Naive B cell (primary cell): Measurements from ENCODE around the gene NR4A1. TPM values are rescaled to one million over a fixed set of nuclear protein-coding genes. Genes with fewer than 3 reads are reported as not detected.

Experiments
- ATAC-seq, 2 donors: fragments of 150-1000 bp; cut with Tn5 transposase; 2 replicates each; pipeline ENCODE4 v1.10.0; 2021; ENCODE audit warnings: low read depth in 2 of 2, mild to moderate bottlenecking in 2 of 2, moderate library complexity in 2 of 2
- DNase-seq: peaks from one replicate; pipeline ENCODE4 v3.0.0; 2022
- H3K27ac Mint-ChIP-seq, 6 donors: one replicate each; pipeline ENCODE4 v1.8.0; 2020 to 2022; ENCODE audit warnings: mild to moderate bottlenecking in 6 of 6, mixed read lengths in 6 of 6, moderate library complexity in 5 of 6, inconsistent platforms in 2 of 6
- H3K27me3 Mint-ChIP-seq, 3 donors: one replicate each; pipeline ENCODE4 v1.8.0; 2021 to 2022; ENCODE audit warnings: mixed read lengths in 3 of 3, mild to moderate bottlenecking in 1 of 3
- H3K36me3 Mint-ChIP-seq, 2 donors: one replicate each; pipeline ENCODE4 v1.8.0; 2020 to 2022; ENCODE audit warnings: mixed read lengths in 2 of 2, inconsistent platforms in 1 of 2, mild to moderate bottlenecking in 1 of 2
- H3K4me1 Mint-ChIP-seq, 3 donors: one replicate each; pipeline ENCODE4 v1.8.0; 2020 to 2022; ENCODE audit warnings: mixed read lengths in 3 of 3, inconsistent platforms in 1 of 3, mild to moderate bottlenecking in 1 of 3, moderate library complexity in 1 of 3
- H3K4me3 Mint-ChIP-seq, 8 donors: one replicate each; pipeline ENCODE4 v1.8.0; 2020 to 2022; ENCODE audit warnings: mild to moderate bottlenecking in 8 of 8, mixed read lengths in 8 of 8, moderate library complexity in 8 of 8, inconsistent platforms in 2 of 8
- H3K9me3 Mint-ChIP-seq, 7 donors: one replicate each; pipeline ENCODE4 v1.8.0; 2020 to 2022; ENCODE audit warnings: mixed read lengths in 7 of 7, mild to moderate bottlenecking in 5 of 7, inconsistent platforms in 2 of 7, moderate library complexity in 1 of 7
- polyA plus RNA-seq, 6 donors: library from polyadenylated mRNA; unstranded; fragments of 300-500 nt; fragmentation: Illumina TruSeq; gene quantifications; one replicate each; pipeline ENCODE4 v1.2.3, GENCODE V29; 2021; ENCODE audit warnings: low read depth in 6 of 6

The NR4A1 gene
- polyA plus RNA-seq, 6 donors from 2014 or later, result 6.7 to 24.9 (median 12.6) TPM

- peaks cover 0 to 7% of the 10 kb centered on the region in 2 donors for H3K36me3 Mint-ChIP-seq
- DNase-seq (peak; percentile 37), ATAC-seq (no peak)
- H3K4me3 Mint-ChIP-seq, result peak overlapping the region in 4 of 8 donors; percentile 19 to 97 (median 36)
- H3K27ac Mint-ChIP-seq, result peak overlapping the region; percentile 23 to 99 (median 87)
- peaks cover 25 to 35% (median 32%) of the 10 kb centered on the region in 3 donors for H3K4me1 Mint-ChIP-seq
- H3K27me3 Mint-ChIP-seq, result no peaks in the 10 kb centered on the region
- no peaks in the 10 kb centered on the region for H3K9me3 Mint-ChIP-seq
Observed at GRCh38 chr12:52010692-52011601, 40.3 kb upstream of the NR4A1 start.

DNA sequence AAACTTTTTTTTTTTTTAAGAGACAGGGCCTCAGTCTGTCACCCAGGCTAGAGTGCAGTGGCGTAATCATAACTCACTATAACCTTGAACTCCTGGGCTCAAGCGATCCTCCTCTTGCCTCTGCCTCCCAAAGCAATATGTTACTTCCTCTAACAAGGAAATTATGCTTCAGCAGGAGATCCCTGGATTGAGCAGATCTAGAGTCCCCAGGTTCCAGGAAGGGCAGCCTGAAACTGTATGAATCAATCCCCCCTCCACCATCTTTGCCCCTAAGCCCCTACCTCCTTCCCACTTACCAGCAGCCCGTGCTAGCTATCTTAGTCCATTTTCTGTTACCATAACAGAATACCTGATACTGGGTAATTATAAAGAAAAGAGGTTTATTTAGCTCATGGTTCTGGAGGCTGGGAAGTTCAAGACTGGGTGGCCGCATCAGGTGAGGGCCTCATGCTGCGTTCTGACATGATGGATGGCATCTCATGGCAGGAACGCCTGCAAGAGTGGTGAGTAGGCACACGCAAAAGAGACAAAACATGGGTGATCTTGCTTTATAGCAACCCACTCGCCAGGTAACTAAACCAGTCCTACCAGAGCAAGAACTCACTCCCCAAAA is 39.5 kb upstream of the NR4A1 start:
- H3K27ac Mint-ChIP-seq, result peak overlapping the region; percentile 86 to 99 (median 90)
- DNase-seq (no peak), ATAC-seq (no peak)
- peaks cover 0 to 7% of the 10 kb centered on the region in 2 donors for H3K36me3 Mint-ChIP-seq
- no peaks in the 10 kb centered on the region for H3K27me3 Mint-ChIP-seq
- peaks cover 26 to 36% (median 33%) of the 10 kb centered on the region in 3 donors for H3K4me1 Mint-ChIP-seq
- no peaks in the 10 kb centered on the region for H3K9me3 Mint-ChIP-seq
- H3K4me3 Mint-ChIP-seq, result peak overlapping the region in 2 of 8 donors; percentile 41 to 97

DNA sequence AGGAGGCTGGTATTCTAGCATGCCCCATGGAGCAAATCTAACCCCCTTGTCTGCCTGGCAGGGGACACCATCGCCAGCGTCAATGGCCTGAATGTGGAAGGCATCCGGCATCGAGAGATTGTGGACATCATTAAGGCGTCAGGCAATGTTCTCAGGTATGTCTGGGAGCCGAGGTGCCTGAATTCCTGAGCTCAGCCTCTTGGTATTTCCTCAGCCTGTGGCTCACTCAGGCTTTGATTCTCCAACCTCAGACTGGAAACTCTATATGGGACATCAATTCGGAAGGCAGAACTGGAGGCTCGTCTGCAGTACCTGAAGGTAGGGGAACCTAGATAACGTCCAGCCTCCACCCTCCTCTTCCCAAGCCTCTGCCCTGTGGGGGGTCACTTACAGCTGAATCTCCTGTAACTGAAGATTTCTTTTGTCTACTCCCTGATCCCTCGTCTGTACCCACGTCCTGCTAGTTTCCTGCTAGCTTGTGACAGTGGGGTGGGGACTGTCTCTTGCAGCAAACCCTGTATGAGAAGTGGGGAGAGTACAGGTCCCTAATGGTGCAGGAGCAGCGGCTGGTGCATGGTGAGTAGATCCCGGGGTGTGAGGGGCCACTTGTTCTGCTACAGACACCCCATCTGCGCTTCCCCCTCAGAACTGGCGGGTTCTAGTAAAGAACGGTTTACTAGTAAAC is 37.5 kb upstream of the NR4A1 start:
- Mint-ChIP-seq H3K4me1 (peaks cover 25 to 29% (median 28%) of the 10 kb centered on the region in 3 donors), H3K9me3 (no peaks in the 10 kb centered on the region), H3K4me3 (peak overlapping the region in 4 of 8 donors; percentile 9 to 97 (median 22)), H3K27ac (peak overlapping the region in 5 of 6 donors; percentile 39 to 99 (median 75)), H3K36me3 (peaks cover 0 to 7% of the 10 kb centered on the region in 2 donors), H3K27me3 (no peaks in the 10 kb centered on the region)
- ATAC-seq, result peak in 1 of 2 donors; percentile 1
- DNase-seq, result peak; percentile 50

DNA sequence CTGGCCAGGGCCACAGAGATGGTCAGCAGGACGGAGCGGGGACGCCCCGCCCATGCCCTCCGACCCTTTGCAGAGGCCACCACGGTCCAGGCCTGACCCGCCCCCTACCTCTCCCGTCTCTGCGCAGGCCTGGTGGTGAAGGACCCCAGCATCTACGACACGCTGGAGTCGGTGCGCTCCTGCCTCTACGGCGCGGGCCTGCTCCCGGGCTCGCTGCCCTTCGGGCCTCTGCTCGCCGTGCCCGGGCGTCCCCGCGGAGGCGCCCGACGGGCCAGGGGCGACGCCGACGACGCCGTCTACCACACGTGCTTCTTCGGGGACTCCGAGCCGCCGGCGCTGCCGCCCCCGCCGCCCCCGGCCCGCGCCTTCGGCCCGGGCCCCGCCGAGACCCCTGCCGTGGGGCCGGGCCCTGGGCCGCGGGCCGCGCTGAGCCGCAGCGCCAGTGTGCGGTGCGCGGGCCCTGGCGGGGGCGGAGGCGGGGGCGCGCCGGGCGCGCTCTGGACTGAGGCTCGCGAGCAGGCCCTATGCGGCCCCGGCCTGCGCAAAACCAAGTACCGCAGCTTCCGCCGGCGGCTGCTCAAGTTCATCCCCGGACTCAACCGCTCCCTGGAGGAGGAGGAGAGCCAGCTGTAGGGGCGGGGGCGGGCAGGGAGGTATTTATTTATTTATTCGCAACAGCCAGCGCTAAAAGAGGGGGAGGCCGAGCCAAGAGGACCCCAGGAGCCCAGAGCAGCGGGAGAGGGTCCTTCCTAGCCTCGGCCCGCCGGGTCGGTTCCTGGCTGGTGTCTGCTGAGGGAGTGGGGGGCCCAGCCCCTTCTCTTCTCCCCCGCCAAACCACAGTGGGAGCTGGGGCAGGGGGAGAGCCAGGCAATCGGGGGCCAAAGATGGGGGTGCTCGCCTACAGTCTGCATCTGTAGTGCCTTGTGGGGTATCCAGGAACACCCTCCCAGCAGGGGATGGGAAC is 36.4 kb upstream of the NR4A1 start:
- peaks cover 19 to 26% (median 22%) of the 10 kb centered on the region in 3 donors for H3K4me1 Mint-ChIP-seq
- H3K36me3 Mint-ChIP-seq, result peaks cover 0 to 7% of the 10 kb centered on the region in 2 donors
- H3K27ac Mint-ChIP-seq, result peak overlapping the region in 3 of 6 donors; percentile 88 to 99 (median 96)
- DNase-seq (peak; percentile 46), ATAC-seq (peak in 1 of 2 donors; percentile 0)
- H3K9me3 Mint-ChIP-seq, result no peaks in the 10 kb centered on the region
- H3K27me3 Mint-ChIP-seq, result no peaks in the 10 kb centered on the region
- peak overlapping the region in 1 of 8 donors; percentile 97 for H3K4me3 Mint-ChIP-seq

- Mint-ChIP-seq H3K9me3 (no peaks in the 10 kb centered on the region), H3K4me3 (peak overlapping the region in 3 of 8 donors; percentile 37 to 82 (median 68)), H3K4me1 (peaks cover 26 to 31% (median 29%) of the 10 kb centered on the region in 3 donors), H3K27me3 (no peaks in the 10 kb centered on the region), H3K36me3 (peaks cover 0 to 7% of the 10 kb centered on the region in 2 donors), H3K27ac (peak overlapping the region in 5 of 6 donors; percentile 54 to 96 (median 82))
- peak; percentile 6 to 13 for ATAC-seq
- peak; percentile 55 for DNase-seq
Observed at GRCh38 chr12:52015532-52016041, 35.7 kb upstream of the NR4A1 start.

DNA sequence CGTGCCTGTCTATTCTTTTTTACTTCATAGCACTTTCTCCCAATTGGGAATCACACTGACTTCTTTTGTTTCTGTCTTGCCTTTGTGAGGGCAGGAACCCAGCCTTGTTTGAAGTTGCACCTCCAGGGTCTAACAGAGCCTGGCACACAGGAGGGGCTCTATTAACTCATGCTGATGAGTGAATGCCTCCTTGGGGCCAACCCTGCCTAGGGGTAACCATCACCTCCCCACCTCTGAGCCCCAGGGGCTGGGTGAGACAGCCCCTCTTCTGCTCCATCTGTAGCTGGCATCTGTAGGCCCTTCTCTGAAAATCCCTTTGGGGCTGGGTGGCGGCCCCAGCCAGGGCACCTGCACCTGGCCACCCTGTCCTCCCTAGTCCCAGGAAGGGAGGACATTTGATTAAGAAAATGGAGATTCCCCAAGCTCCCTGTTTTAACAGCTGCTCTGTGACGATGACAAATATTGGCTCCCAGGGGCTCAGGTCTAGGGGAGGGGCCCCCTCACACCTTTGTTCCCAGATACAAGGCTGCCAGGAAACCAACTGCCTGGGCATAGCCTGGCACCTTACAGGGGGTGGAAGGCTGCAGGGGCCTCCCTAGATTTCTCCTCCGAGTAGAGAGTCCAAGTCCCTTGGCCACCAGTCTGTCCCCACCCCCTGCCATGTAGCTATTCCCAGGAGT is 32.7 kb upstream of the NR4A1 start:
- Mint-ChIP-seq H3K9me3 (no peaks in the 10 kb centered on the region), H3K36me3 (peaks cover 0 to 5% of the 10 kb centered on the region in 2 donors), H3K27ac (peak overlapping the region in 5 of 6 donors; percentile 62 to 98 (median 93)), H3K27me3 (no peaks in the 10 kb centered on the region), H3K4me3 (peak overlapping the region in 5 of 8 donors; percentile 56 to 82 (median 81)), H3K4me1 (peaks cover 40 to 51% (median 44%) of the 10 kb centered on the region in 3 donors)
- DNase-seq (peak; percentile 54), ATAC-seq (no peak)

GRCh38 chr12:52019113-52019770 is 32.0 kb upstream of the NR4A1 start:
- no peaks in the 10 kb centered on the region for H3K27me3 Mint-ChIP-seq
- ATAC-seq (no peak), DNase-seq (peak; percentile 51)
- peaks cover 43 to 56% (median 49%) of the 10 kb centered on the region in 3 donors for H3K4me1 Mint-ChIP-seq
- peak overlapping the region in 5 of 6 donors; percentile 57 to 98 (median 91) for H3K27ac Mint-ChIP-seq
- peak overlapping the region in 4 of 8 donors; percentile 51 to 82 (median 70) for H3K4me3 Mint-ChIP-seq
- H3K36me3 Mint-ChIP-seq, result no peaks in the 10 kb centered on the region
- H3K9me3 Mint-ChIP-seq, result no peaks in the 10 kb centered on the region

DNA sequence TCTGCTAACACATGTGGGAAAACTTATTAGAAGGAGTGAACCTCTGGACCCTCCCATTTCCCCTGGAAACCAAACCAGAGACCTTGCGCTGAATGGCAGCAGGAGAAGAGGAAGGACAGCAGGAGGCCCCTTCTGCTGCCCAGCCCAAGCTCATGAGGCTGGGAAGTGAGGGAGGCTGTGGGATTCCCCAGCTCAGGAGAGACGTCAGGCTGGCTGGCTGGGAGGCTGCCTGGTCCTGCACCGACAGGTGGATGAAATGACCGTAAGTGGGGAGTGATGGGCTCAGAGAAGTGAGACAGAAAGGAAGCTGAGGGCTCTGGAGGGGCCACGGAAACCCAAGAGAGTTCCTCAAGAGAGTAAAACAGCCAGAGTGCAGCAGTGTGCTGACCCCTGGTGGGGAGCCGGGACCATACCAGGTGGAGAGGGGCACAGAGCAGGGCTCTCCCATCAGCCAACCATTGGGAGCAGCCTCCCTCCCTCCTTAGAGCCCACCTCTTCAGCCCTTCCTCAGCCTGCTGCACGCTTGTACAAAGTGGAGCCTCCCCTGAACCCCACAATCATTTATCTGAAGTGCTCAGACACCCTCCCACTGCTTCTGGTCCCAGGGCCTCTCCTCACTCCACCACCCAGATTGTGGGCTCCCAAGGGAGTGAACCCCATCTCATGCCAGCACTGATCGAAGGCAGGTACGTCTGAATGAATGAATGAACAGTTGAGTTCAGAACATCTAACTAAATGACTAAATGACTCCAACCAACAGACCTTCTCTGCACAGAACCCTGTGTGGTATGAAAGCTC is 30.5 kb upstream of the NR4A1 start:
- ATAC-seq, result peak; percentile 40 to 52
- peak overlapping the region; percentile 65 to 98 (median 83) for H3K27ac Mint-ChIP-seq
- no peaks in the 10 kb centered on the region for H3K36me3 Mint-ChIP-seq
- no peaks in the 10 kb centered on the region for H3K27me3 Mint-ChIP-seq
- H3K9me3 Mint-ChIP-seq, result no peaks in the 10 kb centered on the region
- DNase-seq, result peak; percentile 81
- H3K4me1 Mint-ChIP-seq, result peaks cover 53 to 67% (median 62%) of the 10 kb centered on the region in 3 donors
- peak overlapping the region; percentile 22 to 82 (median 54) for H3K4me3 Mint-ChIP-seq

DNA sequence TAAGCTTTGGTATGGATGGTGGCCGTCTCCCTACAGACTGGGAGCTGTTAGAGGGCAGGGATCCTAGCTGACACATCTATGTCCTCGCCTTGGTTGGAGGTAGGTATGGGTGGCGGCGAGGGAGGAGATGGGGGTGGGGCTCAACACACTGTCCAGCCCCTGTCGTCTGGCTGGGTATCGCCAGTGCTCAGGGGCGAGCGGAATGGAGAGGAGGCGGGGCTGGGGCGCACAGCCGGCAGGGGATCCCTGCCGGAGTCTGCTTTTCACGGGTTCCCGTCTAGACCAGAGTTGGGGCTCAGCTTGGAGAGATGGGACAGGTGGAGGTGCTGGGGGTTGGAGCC is 28.4 kb upstream of the NR4A1 start:
- no peak for ATAC-seq
- Mint-ChIP-seq H3K9me3 (no peaks in the 10 kb centered on the region), H3K4me1 (peaks cover 43 to 53% (median 52%) of the 10 kb centered on the region in 3 donors), H3K36me3 (no peaks in the 10 kb centered on the region), H3K4me3 (peak overlapping the region; percentile 79 to 91 (median 84)), H3K27ac (peak overlapping the region in 5 of 6 donors; percentile 74 to 90 (median 87)), H3K27me3 (no peaks in the 10 kb centered on the region)
- DNase-seq, result no peak

DNA sequence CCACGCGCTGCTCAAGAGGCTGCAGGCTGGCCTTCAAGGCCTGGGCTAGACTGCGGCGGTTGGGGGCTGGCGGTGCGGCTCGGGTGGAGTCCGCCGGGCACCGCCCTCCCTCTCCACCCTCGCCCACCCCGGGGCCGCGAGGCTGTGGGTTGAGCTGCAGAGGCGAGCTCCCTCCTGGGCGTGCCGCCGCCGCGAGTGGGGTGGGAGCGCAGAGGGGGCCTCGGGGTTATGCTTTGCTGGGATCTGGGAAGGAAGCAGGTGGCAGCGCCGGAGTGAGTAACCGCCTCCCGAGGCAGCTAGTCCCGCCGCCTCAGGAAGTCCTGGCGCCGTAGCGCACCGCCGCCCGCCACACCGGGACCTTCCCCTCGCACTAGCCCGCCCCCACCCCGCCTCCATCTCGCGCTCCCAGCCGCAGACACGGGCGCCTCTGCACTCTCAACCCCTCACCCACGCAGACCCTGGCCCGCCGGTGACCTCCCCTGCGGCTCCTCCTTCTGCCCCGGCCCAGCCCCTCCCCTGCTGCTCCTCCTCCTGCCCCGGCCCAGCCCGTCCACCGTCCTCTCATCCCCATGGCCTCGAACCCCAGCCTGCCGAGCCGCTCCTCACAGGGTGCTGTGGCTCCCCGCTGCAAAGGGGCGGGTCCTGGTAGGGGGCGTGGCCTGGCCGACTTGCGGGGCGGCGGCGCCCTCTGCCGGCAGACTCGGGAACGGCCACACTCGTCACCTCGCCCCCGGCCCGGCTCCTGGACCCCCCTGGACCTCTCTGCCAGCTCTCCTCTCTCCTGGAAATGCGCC is 27.9 kb upstream of the NR4A1 start:
- peak overlapping the region; percentile 44 to 90 (median 84) for H3K27ac Mint-ChIP-seq
- no peaks in the 10 kb centered on the region for H3K27me3 Mint-ChIP-seq
- ATAC-seq (peak; percentile 47 to 54), DNase-seq (peak; percentile 87)
- peak overlapping the region; percentile 79 to 91 (median 84) for H3K4me3 Mint-ChIP-seq
- no peaks in the 10 kb centered on the region for H3K36me3 Mint-ChIP-seq
- peaks cover 43 to 53% (median 52%) of the 10 kb centered on the region in 3 donors for H3K4me1 Mint-ChIP-seq
- no peaks in the 10 kb centered on the region for H3K9me3 Mint-ChIP-seq
